Liver (tissue), 9 donors: ENCODE data around the gene ENOX1. TPM values are rescaled to one million over a fixed set of nuclear protein-coding genes. Genes with fewer than 3 reads are reported as not detected.

ENCODE experiments used
- DNase-seq: peaks from one replicate; pipeline ENCODE4 v3.0.0-alpha.2; 2017; ENCODE audit warnings: low spot score
- H3K27ac ChIP-seq, 2 donors: one replicate each; pipeline ENCODE4 v1.7.0; 2013; ENCODE audit warnings: inconsistent platforms in 2 of 2, low read length in 2 of 2, control low read depth in 1 of 2, low read depth in 1 of 2, mild to moderate bottlenecking in 1 of 2
- H3K27me3 ChIP-seq, 4 donors: one replicate each; pipeline versions ENCODE4 v1.6.1 to v1.7.0; 2013; ENCODE audit warnings: low read length in 3 of 4, inconsistent platforms in 1 of 4, mild to moderate bottlenecking in 1 of 4, moderate library complexity in 1 of 4; ENCODE audit not compliant: control insufficient read depth in 4 of 4, insufficient read depth in 4 of 4
- H3K36me3 ChIP-seq, 4 donors: one replicate each; pipeline versions ENCODE4 v1.6.1 to v1.7.0; 2013; ENCODE audit warnings: low read length in 3 of 4, mild to moderate bottlenecking in 3 of 4, low read depth in 1 of 4, moderate library complexity in 1 of 4; ENCODE audit not compliant: control insufficient read depth in 4 of 4, insufficient read depth in 3 of 4
- H3K4me1 ChIP-seq, 4 donors: one replicate each; pipeline versions ENCODE4 v1.6.1 to v1.7.0; 2013; ENCODE audit warnings: low read length in 3 of 4, mild to moderate bottlenecking in 3 of 4, moderate library complexity in 1 of 4; ENCODE audit not compliant: control insufficient read depth in 4 of 4, insufficient read depth in 4 of 4
- H3K4me3 ChIP-seq, 3 donors: one replicate each; pipeline versions ENCODE4 v1.6.1 to v1.7.0; 2013; ENCODE audit warnings: low read length in 3 of 3, control low read depth in 1 of 3, low read depth in 1 of 3, mild to moderate bottlenecking in 1 of 3
- H3K9ac ChIP-seq, 2 donors: one replicate each; pipeline ENCODE4 v1.7.0; 2013; ENCODE audit warnings: low read length in 2 of 2, mild to moderate bottlenecking in 2 of 2, moderate library complexity in 2 of 2, control low read depth in 1 of 2, low read depth in 1 of 2
- H3K9me3 ChIP-seq, 4 donors: one replicate each; pipeline versions ENCODE4 v1.6.1 to v1.7.0; 2013; ENCODE audit warnings: low read length in 3 of 4; ENCODE audit not compliant: control insufficient read depth in 4 of 4
- EGR1 ChIP-seq, 2 donors: IDR thresholded peaks; 2 replicates each; pipeline ENCODE4 v1.6.1; 2016 to 2018; ENCODE audit warnings: antibody characterized with exemption in 2 of 2, low read depth in 2 of 2
- FOXA1 ChIP-seq: IDR thresholded peaks from 2 replicates; pipeline ENCODE4 v1.6.1; 2016; ENCODE audit warnings: antibody characterized with exemption
- FOXA2 ChIP-seq: IDR thresholded peaks from 2 replicates; pipeline ENCODE4 v1.6.1; 2016; ENCODE audit warnings: antibody characterized with exemption
- HNF4A ChIP-seq, 2 donors: conservative IDR thresholded peaks; 2 replicates each; pipeline ENCODE4 v1.6.1; 2016; ENCODE audit warnings: antibody characterized with exemption in 2 of 2, mild to moderate bottlenecking in 2 of 2
- HNF4G ChIP-seq: IDR thresholded peaks from 2 replicates; pipeline ENCODE4 v1.6.1; 2016; ENCODE audit warnings: antibody characterized with exemption
- JUND ChIP-seq, 2 donors: IDR thresholded peaks; 2 replicates each; pipeline ENCODE4 v1.6.1; 2016; ENCODE audit warnings: antibody characterized with exemption in 2 of 2
- NR2F2 ChIP-seq: IDR thresholded peaks from 2 replicates; pipeline ENCODE4 v1.6.1; 2016; ENCODE audit warnings: antibody characterized with exemption
- RAD21 ChIP-seq, 2 donors: IDR thresholded peaks; 2 replicates each; pipeline ENCODE4 v1.6.1; 2016; ENCODE audit warnings: antibody characterized with exemption in 2 of 2, mild to moderate bottlenecking in 2 of 2
- RXRA ChIP-seq, 2 donors: IDR thresholded peaks; 2 replicates each; pipeline ENCODE4 v1.6.1; 2017 to 2018; ENCODE audit warnings: antibody characterized with exemption in 2 of 2, mild to moderate bottlenecking in 1 of 2
- SP1 ChIP-seq: IDR thresholded peaks from 2 replicates; pipeline ENCODE4 v1.6.1; 2018; ENCODE audit warnings: antibody characterized with exemption, mild to moderate bottlenecking
- YY1 ChIP-seq: IDR thresholded peaks from 2 replicates; pipeline ENCODE4 v1.6.1; 2016; ENCODE audit warnings: antibody characterized with exemption, mild to moderate bottlenecking
- WGBS: extraction: QIAGEN DNeasy Blood & Tissue Kit; methylation state at CpG from one replicate; pipeline ENCODE4 v1.1.7; 2013; 5-methylcytosine and 5-hydroxymethylcytosine counted together
- polyA plus RNA-seq, 2 donors: library from polyadenylated mRNA; stranded (reverse) in 1 of 2; unstranded in 1 of 2; fragments of 200-250 nt in 1 of 2; fragments of >200 nt in 1 of 2; fragmentation: Nextera tagmentation in 1 of 2; extraction: Ambion mirVana in 1 of 2; gene quantifications; one replicate each; pipeline versions ENCODE4 v1.2.1 to v1.2.3, GENCODE V29; 2013 to 2015
- total RNA-seq, 2 donors: library from RNA; depleted of rRNA; stranded (reverse); fragments of >200 nt; gene quantifications; one replicate each; pipeline ENCODE4 v1.2.3, GENCODE V29; 2014
- TF ChIP-seq, protein P1 (sequence below): fragments of 150-350 bp; IDR thresholded peaks from 2 replicates; pipeline ENCODE4 v1.5.1; 2017; ENCODE audit warnings: improper control_type of control experiment, low read depth, low read length; ENCODE audit not compliant: missing input control
- TF ChIP-seq, protein P2 (sequence below): IDR thresholded peaks from 2 replicates; pipeline ENCODE4 v1.6.1; 2016; ENCODE audit warnings: antibody characterized with exemption
- TF ChIP-seq, protein P3 (sequence below): IDR thresholded peaks from 2 replicates; pipeline ENCODE4 v1.6.1; 2016; ENCODE audit warnings: antibody characterized with exemption, mild to moderate bottlenecking
- TF ChIP-seq, protein P4 (sequence below): IDR thresholded peaks from 2 replicates; pipeline ENCODE4 v1.6.1; 2016; ENCODE audit warnings: antibody characterized with exemption
- TF ChIP-seq, protein P5 (sequence below): IDR thresholded peaks from 2 replicates; pipeline ENCODE4 v1.6.1; 2016; ENCODE audit warnings: antibody characterized with exemption
- donor health status: healthy.
- donor health status: healthy.
- donor health status: healthy.
- donor health status: healthy.
- donor health status: healthy.

Gene ENOX1
- total and polyA plus RNA-seq, 4 donors: 0.02 to 0.33 (median 0.08) TPM; not detected in 1

DNA sequence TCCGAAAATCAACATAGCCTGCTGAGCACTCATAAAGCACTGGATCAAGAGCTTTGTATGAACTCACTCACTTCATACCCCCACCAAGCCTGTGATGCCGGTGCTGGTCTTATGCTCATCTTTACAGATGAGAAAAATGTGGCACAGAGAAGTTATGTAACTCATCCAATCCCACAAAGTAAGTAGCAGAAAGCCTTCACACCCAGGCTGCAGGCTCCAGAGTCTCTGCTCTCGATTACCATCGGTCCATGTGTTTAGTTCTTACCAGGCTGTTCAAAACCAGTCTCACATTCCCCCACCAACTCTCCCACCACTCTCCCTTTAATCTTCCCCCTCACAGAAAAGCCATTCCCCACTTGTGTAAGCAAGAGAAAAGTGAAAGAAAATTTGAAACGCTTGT is 487.4 kb downstream of the ENOX1 start:
- Histone ChIP-seq H3K4me1 (peaks cover 0 to 3% (median 0%) of the 10 kb centered on the region in 4 donors), H3K36me3 (no peaks in the 10 kb centered on the region), H3K9me3 (no peaks in the 10 kb centered on the region), H3K27me3 (no peaks in the 10 kb centered on the region), H3K4me3 (no peak overlapping the region), H3K27ac (no peak overlapping the region), H3K9ac (no peak overlapping the region)
- TF ChIP-seq SP1: no peak
- TF ChIP-seq HNF4G: no peak
- no peak for TF ChIP-seq FOXA1
- TF ChIP-seq YY1: no peak
- no peak for TF ChIP-seq RAD21 (IDR thresholded peaks at IDR 0.05)
- TF ChIP-seq, protein P1, sequence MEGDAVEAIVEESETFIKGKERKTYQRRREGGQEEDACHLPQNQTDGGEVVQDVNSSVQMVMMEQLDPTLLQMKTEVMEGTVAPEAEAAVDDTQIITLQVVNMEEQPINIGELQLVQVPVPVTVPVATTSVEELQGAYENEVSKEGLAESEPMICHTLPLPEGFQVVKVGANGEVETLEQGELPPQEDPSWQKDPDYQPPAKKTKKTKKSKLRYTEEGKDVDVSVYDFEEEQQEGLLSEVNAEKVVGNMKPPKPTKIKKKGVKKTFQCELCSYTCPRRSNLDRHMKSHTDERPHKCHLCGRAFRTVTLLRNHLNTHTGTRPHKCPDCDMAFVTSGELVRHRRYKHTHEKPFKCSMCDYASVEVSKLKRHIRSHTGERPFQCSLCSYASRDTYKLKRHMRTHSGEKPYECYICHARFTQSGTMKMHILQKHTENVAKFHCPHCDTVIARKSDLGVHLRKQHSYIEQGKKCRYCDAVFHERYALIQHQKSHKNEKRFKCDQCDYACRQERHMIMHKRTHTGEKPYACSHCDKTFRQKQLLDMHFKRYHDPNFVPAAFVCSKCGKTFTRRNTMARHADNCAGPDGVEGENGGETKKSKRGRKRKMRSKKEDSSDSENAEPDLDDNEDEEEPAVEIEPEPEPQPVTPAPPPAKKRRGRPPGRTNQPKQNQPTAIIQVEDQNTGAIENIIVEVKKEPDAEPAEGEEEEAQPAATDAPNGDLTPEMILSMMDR: no peak
- TF ChIP-seq RXRA (IDR thresholded peaks at IDR 0.05): no peak
- TF ChIP-seq JUND (IDR thresholded peaks at IDR 0.05): no peak
- TF ChIP-seq, protein P2, sequence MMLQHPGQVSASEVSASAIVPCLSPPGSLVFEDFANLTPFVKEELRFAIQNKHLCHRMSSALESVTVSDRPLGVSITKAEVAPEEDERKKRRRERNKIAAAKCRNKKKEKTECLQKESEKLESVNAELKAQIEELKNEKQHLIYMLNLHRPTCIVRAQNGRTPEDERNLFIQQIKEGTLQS: no peak
- TF ChIP-seq, protein P3, sequence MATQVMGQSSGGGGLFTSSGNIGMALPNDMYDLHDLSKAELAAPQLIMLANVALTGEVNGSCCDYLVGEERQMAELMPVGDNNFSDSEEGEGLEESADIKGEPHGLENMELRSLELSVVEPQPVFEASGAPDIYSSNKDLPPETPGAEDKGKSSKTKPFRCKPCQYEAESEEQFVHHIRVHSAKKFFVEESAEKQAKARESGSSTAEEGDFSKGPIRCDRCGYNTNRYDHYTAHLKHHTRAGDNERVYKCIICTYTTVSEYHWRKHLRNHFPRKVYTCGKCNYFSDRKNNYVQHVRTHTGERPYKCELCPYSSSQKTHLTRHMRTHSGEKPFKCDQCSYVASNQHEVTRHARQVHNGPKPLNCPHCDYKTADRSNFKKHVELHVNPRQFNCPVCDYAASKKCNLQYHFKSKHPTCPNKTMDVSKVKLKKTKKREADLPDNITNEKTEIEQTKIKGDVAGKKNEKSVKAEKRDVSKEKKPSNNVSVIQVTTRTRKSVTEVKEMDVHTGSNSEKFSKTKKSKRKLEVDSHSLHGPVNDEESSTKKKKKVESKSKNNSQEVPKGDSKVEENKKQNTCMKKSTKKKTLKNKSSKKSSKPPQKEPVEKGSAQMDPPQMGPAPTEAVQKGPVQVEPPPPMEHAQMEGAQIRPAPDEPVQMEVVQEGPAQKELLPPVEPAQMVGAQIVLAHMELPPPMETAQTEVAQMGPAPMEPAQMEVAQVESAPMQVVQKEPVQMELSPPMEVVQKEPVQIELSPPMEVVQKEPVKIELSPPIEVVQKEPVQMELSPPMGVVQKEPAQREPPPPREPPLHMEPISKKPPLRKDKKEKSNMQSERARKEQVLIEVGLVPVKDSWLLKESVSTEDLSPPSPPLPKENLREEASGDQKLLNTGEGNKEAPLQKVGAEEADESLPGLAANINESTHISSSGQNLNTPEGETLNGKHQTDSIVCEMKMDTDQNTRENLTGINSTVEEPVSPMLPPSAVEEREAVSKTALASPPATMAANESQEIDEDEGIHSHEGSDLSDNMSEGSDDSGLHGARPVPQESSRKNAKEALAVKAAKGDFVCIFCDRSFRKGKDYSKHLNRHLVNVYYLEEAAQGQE: no peak
- no peak for TF ChIP-seq FOXA2
- TF ChIP-seq NR2F2: no peak
- TF ChIP-seq, protein P4, sequence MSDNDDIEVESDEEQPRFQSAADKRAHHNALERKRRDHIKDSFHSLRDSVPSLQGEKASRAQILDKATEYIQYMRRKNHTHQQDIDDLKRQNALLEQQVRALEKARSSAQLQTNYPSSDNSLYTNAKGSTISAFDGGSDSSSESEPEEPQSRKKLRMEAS: no peak
- TF ChIP-seq EGR1 (IDR thresholded peaks at IDR 0.05; ENCODE audit: low read depth in 2 of 2): no peak
- WGBS: 79% methylated on average over 5 of the region's 5 CpGs
- DNase-seq: no peak

DNA sequence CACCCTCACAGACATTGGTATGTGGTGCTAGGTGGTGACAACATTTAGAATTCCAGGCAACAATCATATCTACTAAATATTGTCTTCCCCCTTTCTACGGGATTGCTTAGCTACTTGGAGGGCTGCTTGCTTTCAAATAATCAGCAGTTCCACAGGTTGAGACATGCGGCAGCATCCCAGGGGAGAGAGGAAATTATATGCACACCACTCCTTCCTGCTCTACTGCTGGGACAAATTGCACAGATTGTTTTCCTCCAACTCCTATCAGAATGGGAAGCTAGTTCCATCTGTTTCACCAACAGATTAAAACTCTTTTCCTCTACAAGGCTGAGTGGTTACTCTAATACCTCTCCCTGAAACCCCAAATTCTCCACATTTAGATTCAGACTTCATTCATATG is 488.0 kb downstream of the ENOX1 start:
- no peak overlapping the region for H3K9ac ChIP-seq
- no peaks in the 10 kb centered on the region for H3K9me3 ChIP-seq

More for the DNA sequence above, 488.0 kb downstream of the ENOX1 start:
- H3K4me3 ChIP-seq: no peak overlapping the region
- no peaks in the 10 kb centered on the region for H3K36me3 ChIP-seq
- WGBS: 80% methylated on average over 2 of the region's 2 CpGs
- no peak for TF ChIP-seq RAD21 (IDR thresholded peaks at IDR 0.05)
- no peak for TF ChIP-seq HNF4A (conservative IDR thresholded peaks at IDR 0.05)
- TF ChIP-seq, protein P1: no peak
- TF ChIP-seq YY1: no peak
- TF ChIP-seq FOXA1: no peak
- TF ChIP-seq, protein P5, sequence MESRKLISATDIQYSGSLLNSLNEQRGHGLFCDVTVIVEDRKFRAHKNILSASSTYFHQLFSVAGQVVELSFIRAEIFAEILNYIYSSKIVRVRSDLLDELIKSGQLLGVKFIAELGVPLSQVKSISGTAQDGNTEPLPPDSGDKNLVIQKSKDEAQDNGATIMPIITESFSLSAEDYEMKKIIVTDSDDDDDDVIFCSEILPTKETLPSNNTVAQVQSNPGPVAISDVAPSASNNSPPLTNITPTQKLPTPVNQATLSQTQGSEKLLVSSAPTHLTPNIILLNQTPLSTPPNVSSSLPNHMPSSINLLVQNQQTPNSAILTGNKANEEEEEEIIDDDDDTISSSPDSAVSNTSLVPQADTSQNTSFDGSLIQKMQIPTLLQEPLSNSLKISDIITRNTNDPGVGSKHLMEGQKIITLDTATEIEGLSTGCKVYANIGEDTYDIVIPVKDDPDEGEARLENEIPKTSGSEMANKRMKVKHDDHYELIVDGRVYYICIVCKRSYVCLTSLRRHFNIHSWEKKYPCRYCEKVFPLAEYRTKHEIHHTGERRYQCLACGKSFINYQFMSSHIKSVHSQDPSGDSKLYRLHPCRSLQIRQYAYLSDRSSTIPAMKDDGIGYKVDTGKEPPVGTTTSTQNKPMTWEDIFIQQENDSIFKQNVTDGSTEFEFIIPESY: no peak
- no peak for DNase-seq
- H3K27ac ChIP-seq: no peak overlapping the region
- H3K4me1 ChIP-seq: peaks cover 0 to 3% (median 0%) of the 10 kb centered on the region in 4 donors
- H3K27me3 ChIP-seq: no peaks in the 10 kb centered on the region
